Left forelimb (tissue), 1 donor: ENCODE results near the gene TRIM65.
A peak's percentile ranks its signal among the peaks of the same experiment; 100 is the strongest.

Source experiments
- DNase-seq: peaks from one replicate; pipeline ENCODE4 v3.0.0-alpha.2; 2018; ENCODE audit warnings: low spot score

Gene TRIM65

GRCh38 chr17:75917141-75917916 lies 20.6 kb upstream of the TRIM65 start:
- no peak for DNase-seq

- no peak for DNase-seq
These were observed 18.5 kb upstream of the TRIM65 start for GRCh38 chr17:75915268-75915667.

- no peak for DNase-seq
These were observed 18.0 kb upstream of the TRIM65 start for GRCh38 chr17:75914643-75915267.

- no peak for DNase-seq
These were observed 16.9 kb upstream of the TRIM65 start for GRCh38 chr17:75913537-75914210.

GRCh38 chr17:75910699-75911098 lies 13.9 kb upstream of the TRIM65 start:
- DNase-seq: no peak

GRCh38 chr17:75909812-75910274 lies 13.1 kb upstream of the TRIM65 start:
- DNase-seq: no peak

- DNase-seq: no peak
These were observed 12.5 kb upstream of the TRIM65 start for GRCh38 chr17:75909051-75909811.

- no peak for DNase-seq
These were observed 11.4 kb upstream of the TRIM65 start for GRCh38 chr17:75908201-75908600.

- DNase-seq: no peak
These were observed 9.6 kb upstream of the TRIM65 start for GRCh38 chr17:75906143-75906884.

- peak; percentile 95 for DNase-seq
These were observed 8.2 kb upstream of the TRIM65 start, which contains the start of gene MRPL38 for GRCh38 chr17:75904749-75905521. Gene MRPL38 (minus strand): TSS chr17:75904884. CDS start chr17:75904875, 9 bp downstream.

- DNase-seq: no peak
These were observed 5.7 kb upstream of the TRIM65 start for GRCh38 chr17:75902406-75902805.

GRCh38 chr17:75901727-75902126 lies 5.0 kb upstream of the TRIM65 start:
- DNase-seq: no peak

GRCh38 chr17:75900691-75901533 lies 4.2 kb upstream of the TRIM65 start:
- DNase-seq: no peak

GRCh38 chr17:75899767-75900468 lies 3.2 kb upstream of the TRIM65 start:
- no peak for DNase-seq

- DNase-seq: no peak
These were observed 2.6 kb upstream of the TRIM65 start for GRCh38 chr17:75899353-75899752.

- DNase-seq: no peak
These were observed 2.0 kb upstream of the TRIM65 start for GRCh38 chr17:75898791-75899190.

- no peak for DNase-seq
These were observed 1.3 kb upstream of the TRIM65 start for GRCh38 chr17:75898065-75898464.

- no peak for DNase-seq
These were observed 639 bp upstream of the TRIM65 start for GRCh38 chr17:75897160-75898019.
